OCI-LY7 (cell line): ENCODE data around the gene MAPK11.

Experiments used
- CTCF ChIP-seq: fragments of 200-600 bp; sonication (generic); conservative IDR thresholded peaks from 2 replicates; pipeline ENCODE4 v1.5.1; 2014; ENCODE audit warnings: mild to moderate bottlenecking, antibody characterized with exemption, low read length, moderate library complexity, mixed read lengths
- EZH2phosphoT487 ChIP-seq: fragments of 200-600 bp; sonication (generic); IDR thresholded peaks from 2 replicates; pipeline ENCODE4 v1.6.1; 2018; ENCODE audit warnings: low read depth, borderline replicate concordance, mild to moderate bottlenecking, mixed run types, antibody characterized with exemption, low read length, moderate library complexity, mixed read lengths

- TF ChIP-seq CTCF (no peak), EZH2phosphoT487 (no peak)
Measured at GRCh38 chr22:50299785-50300619, 29.8 kb upstream of the MAPK11 start.
